OCI-LY1 (cell line): ENCODE measurements around the gene CAMK2A.

Source experiments
- CTCF ChIP-seq: fragments of 200-600 bp; sonication (generic), shearing (Covaris generic); IDR thresholded peaks from 2 replicates; pipeline ENCODE4 v1.5.1; 2017; ENCODE audit warnings: mild to moderate bottlenecking, antibody characterized with exemption, low read length, moderate library complexity, mixed read lengths
- EZH2 ChIP-seq: fragments of 200-600 bp; sonication (generic), shearing (Covaris generic); IDR thresholded peaks from 2 replicates; pipeline ENCODE4 v1.8.0; 2017; ENCODE audit warnings: borderline replicate concordance, mixed run types, mild to moderate bottlenecking, antibody characterized with exemption, low read length, moderate library complexity, mixed read lengths

- TF ChIP-seq CTCF = no peak
- no peak for TF ChIP-seq EZH2
Observed at GRCh38 chr5:150294551-150295071, 5.0 kb upstream of the CAMK2A start.
